Nephron (organoid): ENCODE results near the gene ATP11A.

Experiments used
- H3K27ac Mint-ChIP-seq, 3 experiments: 2 replicates each; pipeline ENCODE4 v1.8.0; 2020; ENCODE audit warnings: mixed read lengths in 3 of 3, mild to moderate bottlenecking in 2 of 3, moderate library complexity in 1 of 3
- H3K27me3 Mint-ChIP-seq: 2 replicates; pipeline ENCODE4 v1.8.0; 2021; ENCODE audit warnings: low read depth, mild to moderate bottlenecking, moderate library complexity, mixed read lengths
- H3K36me3 Mint-ChIP-seq: 2 replicates; pipeline ENCODE4 v1.8.0; 2020; ENCODE audit warnings: low read depth, mixed read lengths
- H3K4me1 Mint-ChIP-seq: 2 replicates; pipeline ENCODE4 v1.8.0; 2020; ENCODE audit warnings: mixed read lengths
- H3K4me3 Mint-ChIP-seq, 3 experiments: 2 replicates each; pipeline ENCODE4 v1.8.0; 2020; ENCODE audit warnings: mild to moderate bottlenecking in 3 of 3, mixed read lengths in 3 of 3, moderate library complexity in 2 of 3
- H3K9me3 Mint-ChIP-seq: 2 replicates; pipeline ENCODE4 v1.8.0; 2020; ENCODE audit warnings: mixed read lengths
- TF ChIP-seq, protein P1 (sequence below), 3 experiments: fragments of 200-600 bp; sonication (generic); IDR thresholded peaks; one replicate each; pipeline ENCODE4 v1.5.0; 2021; ENCODE audit warnings: antibody characterized with exemption in 3 of 3; ENCODE audit not compliant: unreplicated experiment in 3 of 3

Gene ATP11A

GRCh38 chr13:112928972-112929782 is 239.3 kb downstream of the ATP11A start:
- H3K27ac Mint-ChIP-seq, result peak overlapping the region; percentile 69 to 88 (median 78)
- H3K27me3 Mint-ChIP-seq, result peaks cover 3% of the 10 kb centered on the region
- H3K4me1 Mint-ChIP-seq, result peaks cover 27% of the 10 kb centered on the region
- peaks cover 6% of the 10 kb centered on the region for H3K9me3 Mint-ChIP-seq
- H3K36me3 Mint-ChIP-seq, result peaks cover 6% of the 10 kb centered on the region
- peak overlapping the region; percentile 68 to 74 (median 71) for H3K4me3 Mint-ChIP-seq
- TF ChIP-seq, protein P1, sequence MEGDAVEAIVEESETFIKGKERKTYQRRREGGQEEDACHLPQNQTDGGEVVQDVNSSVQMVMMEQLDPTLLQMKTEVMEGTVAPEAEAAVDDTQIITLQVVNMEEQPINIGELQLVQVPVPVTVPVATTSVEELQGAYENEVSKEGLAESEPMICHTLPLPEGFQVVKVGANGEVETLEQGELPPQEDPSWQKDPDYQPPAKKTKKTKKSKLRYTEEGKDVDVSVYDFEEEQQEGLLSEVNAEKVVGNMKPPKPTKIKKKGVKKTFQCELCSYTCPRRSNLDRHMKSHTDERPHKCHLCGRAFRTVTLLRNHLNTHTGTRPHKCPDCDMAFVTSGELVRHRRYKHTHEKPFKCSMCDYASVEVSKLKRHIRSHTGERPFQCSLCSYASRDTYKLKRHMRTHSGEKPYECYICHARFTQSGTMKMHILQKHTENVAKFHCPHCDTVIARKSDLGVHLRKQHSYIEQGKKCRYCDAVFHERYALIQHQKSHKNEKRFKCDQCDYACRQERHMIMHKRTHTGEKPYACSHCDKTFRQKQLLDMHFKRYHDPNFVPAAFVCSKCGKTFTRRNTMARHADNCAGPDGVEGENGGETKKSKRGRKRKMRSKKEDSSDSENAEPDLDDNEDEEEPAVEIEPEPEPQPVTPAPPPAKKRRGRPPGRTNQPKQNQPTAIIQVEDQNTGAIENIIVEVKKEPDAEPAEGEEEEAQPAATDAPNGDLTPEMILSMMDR (IDR thresholded peaks at IDR 0.05; ENCODE audit: unreplicated experiment in 3 of 3), result no peak

GRCh38 chr13:112929783-112930055 is 239.9 kb downstream of the ATP11A start:
- Mint-ChIP-seq H3K27ac (peak overlapping the region in 2 of 3 experiments; percentile 22 to 27), H3K4me1 (peaks cover 27% of the 10 kb centered on the region), H3K9me3 (peaks cover 6% of the 10 kb centered on the region), H3K4me3 (peak overlapping the region in 2 of 3 experiments; percentile 45 to 71), H3K36me3 (peaks cover 5% of the 10 kb centered on the region), H3K27me3 (peaks cover 3% of the 10 kb centered on the region)
- TF ChIP-seq, protein P1 (IDR thresholded peaks at IDR 0.05; ENCODE audit: unreplicated experiment in 3 of 3), result no peak

GRCh38 chr13:112930192-112930591 is 240.4 kb downstream of the ATP11A start:
- peaks cover 6% of the 10 kb centered on the region for H3K9me3 Mint-ChIP-seq

DNA sequence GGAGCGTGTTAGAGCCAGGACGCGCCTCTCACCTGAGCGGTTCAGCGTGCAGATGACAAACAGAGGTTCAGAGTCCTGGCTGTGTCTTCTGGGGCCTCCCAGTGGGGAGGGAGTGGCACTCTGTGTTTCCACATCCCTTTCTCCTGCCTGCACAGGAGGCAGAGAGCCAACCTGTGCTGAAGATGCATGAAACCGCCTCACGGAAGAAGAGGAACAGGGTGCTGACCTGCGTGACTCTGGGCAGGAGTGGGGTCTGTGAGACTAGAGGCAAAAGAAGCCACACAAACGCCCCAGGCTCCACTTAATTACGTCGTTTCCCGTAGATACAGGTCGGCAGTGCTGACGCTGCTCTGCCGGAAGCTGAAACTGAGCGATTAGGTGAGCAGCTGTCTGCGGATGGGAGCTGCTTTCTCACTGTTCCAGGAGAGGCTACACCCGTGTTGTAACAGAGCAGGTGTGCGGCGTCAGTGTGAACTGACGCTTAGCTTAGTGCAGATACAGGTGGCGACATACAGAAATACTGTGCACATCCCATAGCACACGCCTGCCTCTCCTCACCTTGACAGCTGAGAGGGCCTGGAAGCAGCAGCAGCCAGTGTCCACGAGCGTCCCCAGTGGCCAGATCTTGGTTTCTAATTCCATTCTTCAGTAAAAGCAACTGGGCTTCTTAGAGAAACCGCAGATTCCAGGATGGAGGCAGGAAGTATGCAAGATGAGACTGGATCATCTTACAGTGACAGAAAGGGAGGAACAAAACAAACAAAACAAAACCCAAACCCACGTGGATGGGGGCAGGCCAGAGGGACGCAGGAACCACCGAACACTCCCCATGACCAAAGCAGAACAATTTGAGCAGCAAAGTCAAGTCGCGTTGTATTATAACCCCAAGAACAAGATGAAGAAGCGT is 241.4 kb downstream of the ATP11A start:
- H3K9me3 Mint-ChIP-seq, result peaks cover 4% of the 10 kb centered on the region
- H3K27me3 Mint-ChIP-seq, result peaks cover 3% of the 10 kb centered on the region
- TF ChIP-seq, protein P1 (IDR thresholded peaks at IDR 0.05; ENCODE audit: unreplicated experiment in 3 of 3), result peak; percentile 70 to 78 (median 75)
- peaks cover 2% of the 10 kb centered on the region for H3K36me3 Mint-ChIP-seq
- peak overlapping the region in 1 of 3 experiments; percentile 46 for H3K4me3 Mint-ChIP-seq
- peak overlapping the region; percentile 6 to 80 (median 72) for H3K27ac Mint-ChIP-seq
- peaks cover 27% of the 10 kb centered on the region for H3K4me1 Mint-ChIP-seq

More at GRCh38 chr13:112930192-112930591, 240.4 kb downstream of the ATP11A start:
- H3K4me1 Mint-ChIP-seq, result peaks cover 27% of the 10 kb centered on the region
- TF ChIP-seq, protein P1 (IDR thresholded peaks at IDR 0.05; ENCODE audit: unreplicated experiment in 3 of 3), result no peak
- no peak overlapping the region for H3K4me3 Mint-ChIP-seq
- H3K27ac Mint-ChIP-seq, result peak overlapping the region in 2 of 3 experiments; percentile 22 to 27
- peaks cover 3% of the 10 kb centered on the region for H3K27me3 Mint-ChIP-seq
- H3K36me3 Mint-ChIP-seq, result peaks cover 5% of the 10 kb centered on the region

- no peaks in the 10 kb centered on the region for H3K9me3 Mint-ChIP-seq
- H3K4me3 Mint-ChIP-seq, result no peak overlapping the region
- TF ChIP-seq, protein P1 (IDR thresholded peaks at IDR 0.05; ENCODE audit: unreplicated experiment in 3 of 3), result no peak
- H3K4me1 Mint-ChIP-seq, result peaks cover 27% of the 10 kb centered on the region
- no peaks in the 10 kb centered on the region for H3K36me3 Mint-ChIP-seq
- peaks cover 7% of the 10 kb centered on the region for H3K27me3 Mint-ChIP-seq
- no peak overlapping the region for H3K27ac Mint-ChIP-seq
Observed at GRCh38 chr13:112932971-112933370, 243.1 kb downstream of the ATP11A start.
